Measurements from ENCODE around the gene RYR2. TPM values are rescaled to one million over a fixed set of nuclear protein-coding genes. Genes with fewer than 3 reads are reported as not detected.
A peak's percentile ranks its signal among the peaks of the same experiment; 100 is the strongest.

RYR2 gene
- total RNA-seq, 1 experiment from 2014 or later, result 0.03 TPM

DNA sequence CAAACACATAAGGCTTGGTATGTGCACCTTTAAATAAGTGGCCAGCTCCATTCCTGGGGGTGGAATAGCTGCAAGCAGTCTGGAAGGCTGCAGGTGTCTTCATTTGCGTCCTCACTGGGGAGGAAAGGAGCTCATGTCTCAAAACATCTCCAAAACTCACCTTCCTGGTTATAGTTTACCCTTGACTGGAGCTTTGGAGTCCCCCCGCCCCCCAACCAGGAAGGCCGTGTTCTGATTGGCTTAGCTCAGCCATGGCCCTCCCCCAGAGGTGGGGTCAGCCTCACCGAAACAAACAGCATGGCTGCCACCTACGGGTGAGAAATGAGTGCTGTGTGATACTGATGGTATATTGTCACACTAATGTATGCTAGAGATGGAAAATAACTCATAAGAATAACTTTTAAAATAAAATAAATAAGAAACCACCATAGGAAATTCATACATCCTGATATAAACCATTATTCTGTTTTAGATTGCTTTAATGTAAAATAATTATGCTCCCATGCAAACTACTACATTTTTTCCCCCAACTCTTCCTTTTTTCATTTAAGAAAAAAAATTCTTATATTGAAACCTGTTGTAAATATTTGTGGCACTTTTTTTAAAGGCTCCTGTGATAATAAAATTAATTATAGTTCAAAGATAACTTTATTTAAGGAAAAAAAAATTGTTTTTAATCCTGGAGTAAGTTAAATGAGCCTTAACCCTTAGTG is 757.9 kb downstream of the RYR2 start:
- H3K9me3 ChIP-seq (ENCODE audit: control insufficient read depth, insufficient read depth, low read depth, low read length), result no peaks in the 10 kb centered on the region
- ATAC-seq (peak; percentile 87), DNase-seq (ENCODE audit: low read depth, low spot score) (no peak)
- in situ Hi-C loops (cut with HindIII; ENCODE audit: low pct_unique_long_range_greater_than_20kb, low sequenced_read_pairs) (no loop called here), intact Hi-C loops (cut with micrococcal nuclease; ENCODE audit: unreplicated experiment) (no loop called here)
- no TSS peak for BruUV-seq (replicated peaks)
- H3K36me3 ChIP-seq (ENCODE audit: control insufficient read depth, insufficient read depth, low read length), result no peaks in the 10 kb centered on the region
- ChIA-PET CTCF (no interaction called here), POLR2A (no interaction called here)
- no peak overlapping the region for H3K27ac ChIP-seq (ENCODE audit: low read length)
- H3K4me3 ChIP-seq (ENCODE audit: low read depth in 2 of 2, low read length in 2 of 2), result no peak overlapping the region
- no peaks in the 10 kb centered on the region for H3K27me3 ChIP-seq (ENCODE audit: control insufficient read depth, insufficient read depth, low read length)
- TF ChIP-seq TCF7L2 (IDR thresholded peaks at IDR 0.05; ENCODE audit: low read depth, low read length), result no peak
- TF ChIP-seq, protein P1, sequence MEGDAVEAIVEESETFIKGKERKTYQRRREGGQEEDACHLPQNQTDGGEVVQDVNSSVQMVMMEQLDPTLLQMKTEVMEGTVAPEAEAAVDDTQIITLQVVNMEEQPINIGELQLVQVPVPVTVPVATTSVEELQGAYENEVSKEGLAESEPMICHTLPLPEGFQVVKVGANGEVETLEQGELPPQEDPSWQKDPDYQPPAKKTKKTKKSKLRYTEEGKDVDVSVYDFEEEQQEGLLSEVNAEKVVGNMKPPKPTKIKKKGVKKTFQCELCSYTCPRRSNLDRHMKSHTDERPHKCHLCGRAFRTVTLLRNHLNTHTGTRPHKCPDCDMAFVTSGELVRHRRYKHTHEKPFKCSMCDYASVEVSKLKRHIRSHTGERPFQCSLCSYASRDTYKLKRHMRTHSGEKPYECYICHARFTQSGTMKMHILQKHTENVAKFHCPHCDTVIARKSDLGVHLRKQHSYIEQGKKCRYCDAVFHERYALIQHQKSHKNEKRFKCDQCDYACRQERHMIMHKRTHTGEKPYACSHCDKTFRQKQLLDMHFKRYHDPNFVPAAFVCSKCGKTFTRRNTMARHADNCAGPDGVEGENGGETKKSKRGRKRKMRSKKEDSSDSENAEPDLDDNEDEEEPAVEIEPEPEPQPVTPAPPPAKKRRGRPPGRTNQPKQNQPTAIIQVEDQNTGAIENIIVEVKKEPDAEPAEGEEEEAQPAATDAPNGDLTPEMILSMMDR (IDR thresholded peaks at IDR 0.05), result peak; percentile 48; the same call in 1 of the 2 replicates
- H3K4me1 ChIP-seq (ENCODE audit: control insufficient read depth, insufficient read depth, low read length), result no peaks in the 10 kb centered on the region

DNA sequence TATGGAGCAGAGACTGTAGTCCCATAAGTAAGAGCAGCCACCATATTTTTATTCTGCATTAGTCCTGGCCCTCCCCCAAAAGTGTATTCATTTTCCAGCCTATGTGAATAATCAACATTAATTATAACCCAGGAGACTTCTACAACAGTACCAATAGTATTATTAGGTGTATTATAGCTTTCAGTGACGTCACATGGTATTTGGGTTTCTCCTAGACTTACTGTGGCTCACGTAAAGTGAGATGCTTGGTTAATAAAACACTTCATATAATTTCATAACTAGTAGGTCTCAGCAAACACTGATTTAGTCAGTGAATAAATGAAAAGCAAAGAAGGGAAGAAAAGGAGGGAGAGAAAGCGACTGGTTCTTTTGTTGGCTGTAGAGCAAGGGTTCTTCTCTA is 762.5 kb downstream of the RYR2 start:
- Histone ChIP-seq H3K4me1 (ENCODE audit: control insufficient read depth, insufficient read depth, low read length) (no peaks in the 10 kb centered on the region), H3K27me3 (ENCODE audit: control insufficient read depth, insufficient read depth, low read length) (no peaks in the 10 kb centered on the region), H3K9me3 (ENCODE audit: control insufficient read depth, insufficient read depth, low read depth, low read length) (no peaks in the 10 kb centered on the region), H3K36me3 (ENCODE audit: control insufficient read depth, insufficient read depth, low read length) (no peaks in the 10 kb centered on the region), H3K4me3 (ENCODE audit: low read depth in 2 of 2, low read length in 2 of 2) (no peak overlapping the region), H3K27ac (ENCODE audit: low read length) (no peak overlapping the region)
- in situ Hi-C loops (cut with HindIII; ENCODE audit: low pct_unique_long_range_greater_than_20kb, low sequenced_read_pairs), result no loop called here
- no TSS peak for BruUV-seq (replicated peaks)
- ATAC-seq, result no peak
- intact Hi-C loops (cut with micrococcal nuclease; ENCODE audit: unreplicated experiment), result no loop called here
- ChIA-PET CTCF (no interaction called here), POLR2A (no interaction called here)
- TF ChIP-seq TCF7L2 (IDR thresholded peaks at IDR 0.05; ENCODE audit: low read depth, low read length) (no peak), SIN3A (IDR thresholded peaks at IDR 0.05; ENCODE audit: borderline replicate concordance, insufficient read depth, low read depth, low read length) (no peak), POLR2AphosphoS5 (IDR thresholded peaks at IDR 0.05; ENCODE audit: low read depth, low read length) (no peak)
- TF ChIP-seq, protein P2, sequence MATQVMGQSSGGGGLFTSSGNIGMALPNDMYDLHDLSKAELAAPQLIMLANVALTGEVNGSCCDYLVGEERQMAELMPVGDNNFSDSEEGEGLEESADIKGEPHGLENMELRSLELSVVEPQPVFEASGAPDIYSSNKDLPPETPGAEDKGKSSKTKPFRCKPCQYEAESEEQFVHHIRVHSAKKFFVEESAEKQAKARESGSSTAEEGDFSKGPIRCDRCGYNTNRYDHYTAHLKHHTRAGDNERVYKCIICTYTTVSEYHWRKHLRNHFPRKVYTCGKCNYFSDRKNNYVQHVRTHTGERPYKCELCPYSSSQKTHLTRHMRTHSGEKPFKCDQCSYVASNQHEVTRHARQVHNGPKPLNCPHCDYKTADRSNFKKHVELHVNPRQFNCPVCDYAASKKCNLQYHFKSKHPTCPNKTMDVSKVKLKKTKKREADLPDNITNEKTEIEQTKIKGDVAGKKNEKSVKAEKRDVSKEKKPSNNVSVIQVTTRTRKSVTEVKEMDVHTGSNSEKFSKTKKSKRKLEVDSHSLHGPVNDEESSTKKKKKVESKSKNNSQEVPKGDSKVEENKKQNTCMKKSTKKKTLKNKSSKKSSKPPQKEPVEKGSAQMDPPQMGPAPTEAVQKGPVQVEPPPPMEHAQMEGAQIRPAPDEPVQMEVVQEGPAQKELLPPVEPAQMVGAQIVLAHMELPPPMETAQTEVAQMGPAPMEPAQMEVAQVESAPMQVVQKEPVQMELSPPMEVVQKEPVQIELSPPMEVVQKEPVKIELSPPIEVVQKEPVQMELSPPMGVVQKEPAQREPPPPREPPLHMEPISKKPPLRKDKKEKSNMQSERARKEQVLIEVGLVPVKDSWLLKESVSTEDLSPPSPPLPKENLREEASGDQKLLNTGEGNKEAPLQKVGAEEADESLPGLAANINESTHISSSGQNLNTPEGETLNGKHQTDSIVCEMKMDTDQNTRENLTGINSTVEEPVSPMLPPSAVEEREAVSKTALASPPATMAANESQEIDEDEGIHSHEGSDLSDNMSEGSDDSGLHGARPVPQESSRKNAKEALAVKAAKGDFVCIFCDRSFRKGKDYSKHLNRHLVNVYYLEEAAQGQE (IDR thresholded peaks at IDR 0.05; ENCODE audit: insufficient read depth in 1 of 2, low read depth in 2 of 2, low read length in 1 of 2), result no peak
- TF ChIP-seq, protein P1 (IDR thresholded peaks at IDR 0.05), result no peak
- DNase-seq (ENCODE audit: low read depth, low spot score), result no peak

All from Panc1 (cell line).